ENCODE results near the gene CDC7. TPM values are rescaled to one million over a fixed set of nuclear protein-coding genes. Genes with fewer than 3 reads are reported as not detected.
A peak's percentile ranks its signal among the peaks of the same experiment; 100 is the strongest.

The CDC7 gene
- total RNA-seq, 1 experiment from 2014 or later, result 49.9 TPM

DNA sequence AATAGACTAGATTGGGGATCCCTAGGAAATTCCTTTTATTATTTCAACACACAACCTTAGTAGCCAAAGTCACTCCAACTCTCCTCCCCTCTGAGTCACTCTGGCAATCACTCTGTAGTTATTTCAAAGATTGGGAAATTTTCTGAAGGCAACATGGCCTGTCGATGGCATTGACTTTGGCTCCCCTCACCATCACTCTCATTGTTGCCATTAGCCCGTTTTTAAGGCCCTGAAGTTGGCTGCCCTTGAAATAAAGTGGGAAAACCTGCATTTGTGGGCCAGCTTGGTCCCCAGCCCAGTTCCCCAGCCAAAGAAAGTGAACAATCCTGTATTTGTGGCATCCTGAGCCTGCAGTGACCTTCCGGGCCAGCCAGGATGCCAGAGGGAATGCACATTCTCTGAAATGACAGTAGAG is 52.5 kb downstream of the CDC7 start:
- Mint-ChIP-seq H3K27me3 (ENCODE audit: low read depth) (no peaks in the 10 kb centered on the region), H3K36me3 (no peaks in the 10 kb centered on the region), H3K4me1 (peaks cover 7% of the 10 kb centered on the region), H3K27ac (no peak overlapping the region), H3K9me3 (peaks cover 3% of the 10 kb centered on the region; the same call in 1 of the 2 replicates), H3K4me3 (no peak overlapping the region)
- DNase-seq (ENCODE audit: low spot score), result no peak
- CTCF ChIA-PET, result no interaction called here
- no peak for ATAC-seq
- TF ChIP-seq, protein P1, sequence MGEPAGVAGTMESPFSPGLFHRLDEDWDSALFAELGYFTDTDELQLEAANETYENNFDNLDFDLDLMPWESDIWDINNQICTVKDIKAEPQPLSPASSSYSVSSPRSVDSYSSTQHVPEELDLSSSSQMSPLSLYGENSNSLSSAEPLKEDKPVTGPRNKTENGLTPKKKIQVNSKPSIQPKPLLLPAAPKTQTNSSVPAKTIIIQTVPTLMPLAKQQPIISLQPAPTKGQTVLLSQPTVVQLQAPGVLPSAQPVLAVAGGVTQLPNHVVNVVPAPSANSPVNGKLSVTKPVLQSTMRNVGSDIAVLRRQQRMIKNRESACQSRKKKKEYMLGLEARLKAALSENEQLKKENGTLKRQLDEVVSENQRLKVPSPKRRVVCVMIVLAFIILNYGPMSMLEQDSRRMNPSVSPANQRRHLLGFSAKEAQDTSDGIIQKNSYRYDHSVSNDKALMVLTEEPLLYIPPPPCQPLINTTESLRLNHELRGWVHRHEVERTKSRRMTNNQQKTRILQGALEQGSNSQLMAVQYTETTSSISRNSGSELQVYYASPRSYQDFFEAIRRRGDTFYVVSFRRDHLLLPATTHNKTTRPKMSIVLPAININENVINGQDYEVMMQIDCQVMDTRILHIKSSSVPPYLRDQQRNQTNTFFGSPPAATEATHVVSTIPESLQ (CRISPR knock-in tag; IDR thresholded peaks at IDR 0.05), result no peak
- TF ChIP-seq NR2C2 (CRISPR knock-in tag; IDR thresholded peaks at IDR 0.05) (no peak), ZNF263 (CRISPR knock-in tag; IDR thresholded peaks at IDR 0.05; ENCODE audit: low read depth) (no peak), ZNF423 (CRISPR knock-in tag; IDR thresholded peaks at IDR 0.05) (no peak), GABPB1 (CRISPR knock-in tag; IDR thresholded peaks at IDR 0.05) (no peak), PRRX2 (CRISPR knock-in tag; IDR thresholded peaks at IDR 0.05) (no peak), RORB (CRISPR knock-in tag; IDR thresholded peaks at IDR 0.05) (no peak), ZNF121 (CRISPR knock-in tag; IDR thresholded peaks at IDR 0.05) (no peak), ZNF416 (CRISPR knock-in tag; IDR thresholded peaks at IDR 0.05) (no peak), SP1 (CRISPR knock-in tag; conservative IDR thresholded peaks at IDR 0.05) (no peak), IRF2 (CRISPR knock-in tag; IDR thresholded peaks at IDR 0.05; ENCODE audit: borderline replicate concordance, low read depth) (no peak), GTF2I (CRISPR knock-in tag; conservative IDR thresholded peaks at IDR 0.05) (no peak)
- TF ChIP-seq, protein P2, sequence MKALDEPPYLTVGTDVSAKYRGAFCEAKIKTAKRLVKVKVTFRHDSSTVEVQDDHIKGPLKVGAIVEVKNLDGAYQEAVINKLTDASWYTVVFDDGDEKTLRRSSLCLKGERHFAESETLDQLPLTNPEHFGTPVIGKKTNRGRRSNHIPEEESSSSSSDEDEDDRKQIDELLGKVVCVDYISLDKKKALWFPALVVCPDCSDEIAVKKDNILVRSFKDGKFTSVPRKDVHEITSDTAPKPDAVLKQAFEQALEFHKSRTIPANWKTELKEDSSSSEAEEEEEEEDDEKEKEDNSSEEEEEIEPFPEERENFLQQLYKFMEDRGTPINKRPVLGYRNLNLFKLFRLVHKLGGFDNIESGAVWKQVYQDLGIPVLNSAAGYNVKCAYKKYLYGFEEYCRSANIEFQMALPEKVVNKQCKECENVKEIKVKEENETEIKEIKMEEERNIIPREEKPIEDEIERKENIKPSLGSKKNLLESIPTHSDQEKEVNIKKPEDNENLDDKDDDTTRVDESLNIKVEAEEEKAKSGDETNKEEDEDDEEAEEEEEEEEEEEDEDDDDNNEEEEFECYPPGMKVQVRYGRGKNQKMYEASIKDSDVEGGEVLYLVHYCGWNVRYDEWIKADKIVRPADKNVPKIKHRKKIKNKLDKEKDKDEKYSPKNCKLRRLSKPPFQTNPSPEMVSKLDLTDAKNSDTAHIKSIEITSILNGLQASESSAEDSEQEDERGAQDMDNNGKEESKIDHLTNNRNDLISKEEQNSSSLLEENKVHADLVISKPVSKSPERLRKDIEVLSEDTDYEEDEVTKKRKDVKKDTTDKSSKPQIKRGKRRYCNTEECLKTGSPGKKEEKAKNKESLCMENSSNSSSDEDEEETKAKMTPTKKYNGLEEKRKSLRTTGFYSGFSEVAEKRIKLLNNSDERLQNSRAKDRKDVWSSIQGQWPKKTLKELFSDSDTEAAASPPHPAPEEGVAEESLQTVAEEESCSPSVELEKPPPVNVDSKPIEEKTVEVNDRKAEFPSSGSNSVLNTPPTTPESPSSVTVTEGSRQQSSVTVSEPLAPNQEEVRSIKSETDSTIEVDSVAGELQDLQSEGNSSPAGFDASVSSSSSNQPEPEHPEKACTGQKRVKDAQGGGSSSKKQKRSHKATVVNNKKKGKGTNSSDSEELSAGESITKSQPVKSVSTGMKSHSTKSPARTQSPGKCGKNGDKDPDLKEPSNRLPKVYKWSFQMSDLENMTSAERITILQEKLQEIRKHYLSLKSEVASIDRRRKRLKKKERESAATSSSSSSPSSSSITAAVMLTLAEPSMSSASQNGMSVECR (CRISPR knock-in tag; IDR thresholded peaks at IDR 0.05; ENCODE audit: borderline replicate concordance), result no peak
- TF ChIP-seq, protein P3, sequence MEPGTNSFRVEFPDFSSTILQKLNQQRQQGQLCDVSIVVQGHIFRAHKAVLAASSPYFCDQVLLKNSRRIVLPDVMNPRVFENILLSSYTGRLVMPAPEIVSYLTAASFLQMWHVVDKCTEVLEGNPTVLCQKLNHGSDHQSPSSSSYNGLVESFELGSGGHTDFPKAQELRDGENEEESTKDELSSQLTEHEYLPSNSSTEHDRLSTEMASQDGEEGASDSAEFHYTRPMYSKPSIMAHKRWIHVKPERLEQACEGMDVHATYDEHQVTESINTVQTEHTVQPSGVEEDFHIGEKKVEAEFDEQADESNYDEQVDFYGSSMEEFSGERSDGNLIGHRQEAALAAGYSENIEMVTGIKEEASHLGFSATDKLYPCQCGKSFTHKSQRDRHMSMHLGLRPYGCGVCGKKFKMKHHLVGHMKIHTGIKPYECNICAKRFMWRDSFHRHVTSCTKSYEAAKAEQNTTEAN (CRISPR knock-in tag; IDR thresholded peaks at IDR 0.05), result no peak
- TF ChIP-seq, protein P4, sequence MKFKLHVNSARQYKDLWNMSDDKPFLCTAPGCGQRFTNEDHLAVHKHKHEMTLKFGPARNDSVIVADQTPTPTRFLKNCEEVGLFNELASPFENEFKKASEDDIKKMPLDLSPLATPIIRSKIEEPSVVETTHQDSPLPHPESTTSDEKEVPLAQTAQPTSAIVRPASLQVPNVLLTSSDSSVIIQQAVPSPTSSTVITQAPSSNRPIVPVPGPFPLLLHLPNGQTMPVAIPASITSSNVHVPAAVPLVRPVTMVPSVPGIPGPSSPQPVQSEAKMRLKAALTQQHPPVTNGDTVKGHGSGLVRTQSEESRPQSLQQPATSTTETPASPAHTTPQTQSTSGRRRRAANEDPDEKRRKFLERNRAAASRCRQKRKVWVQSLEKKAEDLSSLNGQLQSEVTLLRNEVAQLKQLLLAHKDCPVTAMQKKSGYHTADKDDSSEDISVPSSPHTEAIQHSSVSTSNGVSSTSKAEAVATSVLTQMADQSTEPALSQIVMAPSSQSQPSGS (CRISPR knock-in tag; IDR thresholded peaks at IDR 0.05; ENCODE audit: borderline replicate concordance, low read depth), result no peak
- POLR2A ChIA-PET, result no interaction called here

DNA sequence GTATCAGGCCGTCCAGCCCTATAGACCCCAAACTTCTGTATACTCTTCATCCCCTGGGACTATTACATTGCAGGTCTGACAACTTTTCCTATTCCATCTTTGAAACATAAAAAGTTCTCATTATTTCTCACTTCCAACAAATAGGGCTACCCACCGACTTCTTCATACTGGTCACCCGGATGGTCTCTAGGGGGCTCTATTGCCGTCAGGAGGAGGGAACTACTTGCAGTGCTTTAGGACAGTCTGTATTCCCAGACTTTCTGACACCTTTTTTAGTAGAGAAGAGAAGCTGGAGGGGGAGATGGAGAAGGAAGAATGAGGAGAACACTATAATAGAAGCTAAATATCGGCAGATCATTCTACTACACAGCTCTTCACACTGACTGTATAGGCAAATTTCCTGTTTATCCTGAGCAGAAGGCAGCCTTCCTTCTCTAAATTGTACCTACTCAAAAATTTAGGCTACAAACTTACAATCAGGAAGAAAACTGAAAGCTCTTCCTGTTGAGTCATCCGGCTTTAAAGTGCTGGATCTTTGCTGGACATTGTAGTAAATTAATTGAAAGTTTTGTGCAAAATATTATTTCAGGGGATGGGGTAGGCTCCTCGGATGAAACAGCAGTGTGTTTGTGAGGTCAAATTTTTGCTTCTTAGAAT is 54.6 kb downstream of the CDC7 start:
- CTCF ChIA-PET, result interaction anchor here (0.7 to 1.5 kb wide), 7 partner anchors 10 to 736 kb away, joined by 3 to 10 read pairs (median 4); no protein-coding TSS in a partner anchor
- Mint-ChIP-seq H3K27ac (no peak overlapping the region), H3K4me3 (no peak overlapping the region), H3K27me3 (ENCODE audit: low read depth) (no peaks in the 10 kb centered on the region), H3K9me3 (peaks cover 3% of the 10 kb centered on the region; the same call in 1 of the 2 replicates), H3K4me1 (no peaks in the 10 kb centered on the region), H3K36me3 (no peaks in the 10 kb centered on the region)
- TF ChIP-seq, protein P5, sequence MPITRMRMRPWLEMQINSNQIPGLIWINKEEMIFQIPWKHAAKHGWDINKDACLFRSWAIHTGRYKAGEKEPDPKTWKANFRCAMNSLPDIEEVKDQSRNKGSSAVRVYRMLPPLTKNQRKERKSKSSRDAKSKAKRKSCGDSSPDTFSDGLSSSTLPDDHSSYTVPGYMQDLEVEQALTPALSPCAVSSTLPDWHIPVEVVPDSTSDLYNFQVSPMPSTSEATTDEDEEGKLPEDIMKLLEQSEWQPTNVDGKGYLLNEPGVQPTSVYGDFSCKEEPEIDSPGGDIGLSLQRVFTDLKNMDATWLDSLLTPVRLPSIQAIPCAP (CRISPR knock-in tag; IDR thresholded peaks at IDR 0.05), result no peak
- TF ChIP-seq ZNF416 (CRISPR knock-in tag; IDR thresholded peaks at IDR 0.05) (no peak), EMX1 (CRISPR knock-in tag; IDR thresholded peaks at IDR 0.05) (no peak)
- TF ChIP-seq, protein P6, sequence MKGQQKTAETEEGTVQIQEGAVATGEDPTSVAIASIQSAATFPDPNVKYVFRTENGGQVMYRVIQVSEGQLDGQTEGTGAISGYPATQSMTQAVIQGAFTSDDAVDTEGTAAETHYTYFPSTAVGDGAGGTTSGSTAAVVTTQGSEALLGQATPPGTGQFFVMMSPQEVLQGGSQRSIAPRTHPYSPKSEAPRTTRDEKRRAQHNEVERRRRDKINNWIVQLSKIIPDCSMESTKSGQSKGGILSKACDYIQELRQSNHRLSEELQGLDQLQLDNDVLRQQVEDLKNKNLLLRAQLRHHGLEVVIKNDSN (CRISPR knock-in tag; IDR thresholded peaks at IDR 0.05), result no peak
- TF ChIP-seq, protein P7, sequence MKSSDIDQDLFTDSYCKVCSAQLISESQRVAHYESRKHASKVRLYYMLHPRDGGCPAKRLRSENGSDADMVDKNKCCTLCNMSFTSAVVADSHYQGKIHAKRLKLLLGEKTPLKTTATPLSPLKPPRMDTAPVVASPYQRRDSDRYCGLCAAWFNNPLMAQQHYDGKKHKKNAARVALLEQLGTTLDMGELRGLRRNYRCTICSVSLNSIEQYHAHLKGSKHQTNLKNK (CRISPR knock-in tag; IDR thresholded peaks at IDR 0.05), result no peak
- peak; percentile 94 for ATAC-seq
- POLR2A ChIA-PET, result no interaction called here
- peak; percentile 24 for DNase-seq (ENCODE audit: low spot score)

Measured in WTC11 (cell line).